ENCODE data around the gene FRMD8. TPM values are rescaled to one million over a fixed set of nuclear protein-coding genes. Genes with fewer than 3 reads are reported as not detected.
A peak's percentile ranks its signal among the peaks of the same experiment; 100 is the strongest.

The FRMD8 gene
- polyA plus RNA-seq, 1 donor from 2014 or later = 22.2 TPM

- Histone ChIP-seq H3K79me2 (replicated peaks; ENCODE audit: insufficient read depth, low read length) (no peaks in the 10 kb centered on the region), H2AFZ (ENCODE audit: low read depth, low read length) (no peak overlapping the region), H3K4me3 (ENCODE audit: low read length) (no peak overlapping the region), H3K27me3 (ENCODE audit: insufficient read depth, low read depth, low read length) (no peaks in the 10 kb centered on the region), H4K20me1 (ENCODE audit: insufficient read depth) (no peaks in the 10 kb centered on the region), H3F3A (ENCODE audit: insufficient read depth, low read length, poor library complexity, severe bottlenecking) (no peaks in the 10 kb centered on the region), H3K9me3 (ENCODE audit: low read length) (no peaks in the 10 kb centered on the region), H3K9me2 (ENCODE audit: insufficient read depth, low read length) (no peaks in the 10 kb centered on the region), H3K36me3 (ENCODE audit: insufficient read depth, low read length) (no peaks in the 10 kb centered on the region), H3K27ac (ENCODE audit: low read length) (no peak overlapping the region), H3K9ac (ENCODE audit: low read length) (no peak overlapping the region), H3K4me2 (ENCODE audit: low read length) (no peak overlapping the region)
- TF ChIP-seq REST (IDR thresholded peaks at IDR 0.05; ENCODE audit: borderline replicate concordance) (no peak), SMC3 (conservative IDR thresholded peaks at IDR 0.05; ENCODE audit: poor library complexity) (no peak), TAF1 (IDR thresholded peaks at IDR 0.05; ENCODE audit: low read depth) (no peak), CTCF (IDR thresholded peaks at IDR 0.05; ENCODE audit: poor library complexity, severe bottlenecking) (no peak), EZH2 (IDR thresholded peaks at IDR 0.05; ENCODE audit: borderline replicate concordance, insufficient read depth, low read length, poor library complexity, severe bottlenecking) (no peak), EP300 (conservative IDR thresholded peaks at IDR 0.05; ENCODE audit: poor library complexity, severe bottlenecking) (no peak), POLR2AphosphoS5 (IDR thresholded peaks at IDR 0.05) (no peak), RAD21 (conservative IDR thresholded peaks at IDR 0.05) (no peak), MXI1 (conservative IDR thresholded peaks at IDR 0.05; ENCODE audit: poor library complexity, severe bottlenecking) (no peak)
Observed at GRCh38 chr11:65454311-65454695, 67.9 kb downstream of the FRMD8 start.

- no peak for TF ChIP-seq CTCF (IDR thresholded peaks at IDR 0.05; ENCODE audit: poor library complexity, severe bottlenecking)
- no peak for TF ChIP-seq TAF1 (IDR thresholded peaks at IDR 0.05; ENCODE audit: low read depth)
- no peak for TF ChIP-seq RAD21 (conservative IDR thresholded peaks at IDR 0.05)
- no peak for TF ChIP-seq EZH2 (IDR thresholded peaks at IDR 0.05; ENCODE audit: borderline replicate concordance, insufficient read depth, low read length, poor library complexity, severe bottlenecking)
- no peak for TF ChIP-seq EP300 (conservative IDR thresholded peaks at IDR 0.05; ENCODE audit: poor library complexity, severe bottlenecking)
- TF ChIP-seq REST (IDR thresholded peaks at IDR 0.05; ENCODE audit: borderline replicate concordance) = no peak
- no peak for TF ChIP-seq SMC3 (conservative IDR thresholded peaks at IDR 0.05; ENCODE audit: poor library complexity)
- no peak for TF ChIP-seq POLR2AphosphoS5 (IDR thresholded peaks at IDR 0.05)
- TF ChIP-seq MXI1 (conservative IDR thresholded peaks at IDR 0.05; ENCODE audit: poor library complexity, severe bottlenecking) = no peak
- no peaks in the 10 kb centered on the region for H4K20me1 ChIP-seq (ENCODE audit: insufficient read depth)
Observed at GRCh38 chr11:65454696-65455456, 68.4 kb downstream of the FRMD8 start.

More at GRCh38 chr11:65454696-65455456, 68.4 kb downstream of the FRMD8 start:
- Histone ChIP-seq H3K4me2 (ENCODE audit: low read length) (no peak overlapping the region), H3K27me3 (ENCODE audit: insufficient read depth, low read depth, low read length) (no peaks in the 10 kb centered on the region), H3K36me3 (ENCODE audit: insufficient read depth, low read length) (no peaks in the 10 kb centered on the region), H3K9ac (ENCODE audit: low read length) (no peak overlapping the region), H2AFZ (ENCODE audit: low read depth, low read length) (no peak overlapping the region), H3K9me3 (ENCODE audit: low read length) (no peaks in the 10 kb centered on the region), H3F3A (ENCODE audit: insufficient read depth, low read length, poor library complexity, severe bottlenecking) (no peaks in the 10 kb centered on the region), H3K79me2 (replicated peaks; ENCODE audit: insufficient read depth, low read length) (no peaks in the 10 kb centered on the region), H3K4me3 (ENCODE audit: low read length) (peak overlapping the region; percentile 30), H3K9me2 (ENCODE audit: insufficient read depth, low read length) (no peaks in the 10 kb centered on the region), H3K27ac (ENCODE audit: low read length) (no peak overlapping the region)

Measured in neural cell (in vitro differentiated cells).